ENCODE data around the gene NADK.
"Not testable (repeated sequence)": the region's sequence is repeated elsewhere in the genome, so short reads cannot be mapped to it uniquely, and the experiment has no call there.

NADK gene

DNA sequence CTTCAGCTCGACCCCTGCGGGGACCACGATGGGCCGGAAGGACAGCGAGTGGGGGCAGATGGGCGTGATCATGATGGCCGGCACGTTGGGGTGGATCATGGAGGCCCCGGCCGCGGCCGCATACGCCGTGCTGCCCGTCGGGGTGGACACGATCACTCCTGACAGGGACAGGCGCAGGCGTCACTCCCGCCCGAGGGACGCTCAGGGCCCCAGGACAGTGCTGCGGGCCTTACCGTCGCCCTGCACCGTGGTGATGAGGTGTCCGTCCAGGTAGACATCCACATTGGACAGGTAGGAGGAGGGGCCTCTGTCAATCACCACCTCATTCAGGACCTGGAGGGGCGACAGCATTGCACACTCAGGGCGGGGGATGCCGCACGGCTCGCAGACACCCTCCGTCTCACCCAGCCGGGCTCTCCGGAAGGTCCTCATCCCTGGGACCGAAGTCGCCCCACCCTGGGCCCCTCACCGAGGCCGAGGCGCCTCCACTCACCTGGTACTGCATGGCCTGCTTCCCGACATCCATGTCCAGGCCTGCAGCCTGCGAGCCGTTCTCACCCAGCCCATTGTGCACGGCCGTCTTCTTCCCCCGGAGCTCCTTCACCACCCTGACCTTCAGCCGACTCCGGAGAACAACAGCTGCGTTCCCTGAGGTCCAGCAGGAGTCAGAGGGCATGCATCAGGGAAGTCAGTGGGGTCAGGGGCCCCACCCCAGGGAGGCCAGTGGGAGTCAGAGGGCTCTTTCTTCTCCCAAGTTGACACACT lies 24.0 kb downstream of the NADK start:
- no peak overlapping the region for H3K4me3 ChIP-seq (ENCODE audit: control insufficient read depth, low read depth, low read length)
- TF ChIP-seq, protein P1, sequence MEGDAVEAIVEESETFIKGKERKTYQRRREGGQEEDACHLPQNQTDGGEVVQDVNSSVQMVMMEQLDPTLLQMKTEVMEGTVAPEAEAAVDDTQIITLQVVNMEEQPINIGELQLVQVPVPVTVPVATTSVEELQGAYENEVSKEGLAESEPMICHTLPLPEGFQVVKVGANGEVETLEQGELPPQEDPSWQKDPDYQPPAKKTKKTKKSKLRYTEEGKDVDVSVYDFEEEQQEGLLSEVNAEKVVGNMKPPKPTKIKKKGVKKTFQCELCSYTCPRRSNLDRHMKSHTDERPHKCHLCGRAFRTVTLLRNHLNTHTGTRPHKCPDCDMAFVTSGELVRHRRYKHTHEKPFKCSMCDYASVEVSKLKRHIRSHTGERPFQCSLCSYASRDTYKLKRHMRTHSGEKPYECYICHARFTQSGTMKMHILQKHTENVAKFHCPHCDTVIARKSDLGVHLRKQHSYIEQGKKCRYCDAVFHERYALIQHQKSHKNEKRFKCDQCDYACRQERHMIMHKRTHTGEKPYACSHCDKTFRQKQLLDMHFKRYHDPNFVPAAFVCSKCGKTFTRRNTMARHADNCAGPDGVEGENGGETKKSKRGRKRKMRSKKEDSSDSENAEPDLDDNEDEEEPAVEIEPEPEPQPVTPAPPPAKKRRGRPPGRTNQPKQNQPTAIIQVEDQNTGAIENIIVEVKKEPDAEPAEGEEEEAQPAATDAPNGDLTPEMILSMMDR (conservative IDR thresholded peaks at IDR 0.05; ENCODE audit: control insufficient read depth, insufficient read depth, low read depth, low read length): no peak
- no peak for DNase-seq (ENCODE audit: low read depth)

DNA sequence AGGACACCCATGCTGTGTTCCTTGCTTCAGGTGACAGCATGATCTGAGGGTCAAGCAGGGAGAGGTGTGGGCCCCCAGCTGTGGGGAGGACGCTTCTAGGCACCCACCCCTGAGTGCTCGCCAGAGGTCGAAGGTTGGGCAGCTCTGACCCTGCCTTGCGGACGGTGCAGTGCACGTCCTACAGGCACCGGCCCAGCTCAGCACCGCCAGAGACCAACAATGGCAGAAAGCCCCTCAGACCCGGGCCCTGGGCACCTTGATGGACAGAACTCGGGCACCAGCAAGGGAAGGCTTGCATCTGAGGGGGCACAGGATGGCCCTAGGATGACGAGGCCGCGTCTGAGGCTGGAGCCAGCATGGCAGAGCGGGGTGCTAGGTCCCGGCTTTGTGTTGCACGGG lies 24.7 kb downstream of the NADK start:
- TF ChIP-seq, protein P1 (conservative IDR thresholded peaks at IDR 0.05; ENCODE audit: control insufficient read depth, insufficient read depth, low read depth, low read length): no peak
- no peak for DNase-seq (ENCODE audit: low read depth)
- no peak overlapping the region for H3K4me3 ChIP-seq (ENCODE audit: control insufficient read depth, low read depth, low read length)

DNA sequence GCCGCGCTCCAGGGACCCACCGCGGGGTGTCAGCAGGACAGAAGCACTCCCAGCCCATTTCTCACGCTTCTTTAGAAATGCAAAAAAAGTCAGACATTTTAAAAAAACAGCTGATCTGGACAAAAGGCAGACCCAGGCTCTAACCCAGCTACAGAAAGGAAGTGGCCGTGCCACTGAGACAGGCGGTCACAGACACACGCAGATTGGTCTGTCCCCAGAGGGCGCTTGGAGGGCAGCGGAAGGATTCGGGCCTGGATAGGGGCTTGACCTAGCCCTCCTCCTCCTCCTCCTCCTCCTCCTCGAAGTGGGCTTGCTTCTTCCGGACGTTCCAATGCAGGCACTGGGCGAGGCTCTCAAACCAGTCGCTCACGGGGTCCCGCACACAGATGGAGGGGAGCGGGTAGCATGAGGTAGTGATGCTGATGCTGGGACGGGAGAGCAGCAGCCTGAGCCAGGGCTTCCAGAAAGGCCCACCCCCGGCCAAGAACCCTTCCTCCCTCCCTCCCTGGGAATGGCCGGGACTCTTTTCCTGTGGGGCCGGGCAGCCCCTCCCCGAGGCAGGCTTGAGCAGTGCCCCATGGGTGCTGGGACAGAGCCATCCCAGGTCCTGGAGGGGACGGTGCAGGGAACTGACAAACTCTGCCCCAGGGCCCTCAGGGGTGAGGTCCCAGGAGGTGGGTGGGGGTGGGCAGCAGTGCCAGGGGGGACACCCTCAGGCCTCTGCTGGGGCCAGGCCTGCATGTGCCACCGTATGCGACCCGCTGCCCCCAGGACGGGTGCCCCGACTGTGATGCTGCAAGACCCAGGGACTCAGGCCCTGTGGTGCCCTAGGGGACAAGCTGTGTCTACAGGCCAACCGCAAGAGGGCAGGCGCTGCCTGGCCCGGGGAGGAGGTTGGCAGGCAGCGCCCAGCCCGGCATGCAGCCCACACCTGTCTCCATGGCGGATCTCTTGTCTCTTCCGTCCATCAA lies 25.3 kb downstream of the NADK start:
- TF ChIP-seq, protein P1 (conservative IDR thresholded peaks at IDR 0.05; ENCODE audit: control insufficient read depth, insufficient read depth, low read depth, low read length): no peak
- no peak overlapping the region for H3K4me3 ChIP-seq (ENCODE audit: control insufficient read depth, low read depth, low read length)

DNA sequence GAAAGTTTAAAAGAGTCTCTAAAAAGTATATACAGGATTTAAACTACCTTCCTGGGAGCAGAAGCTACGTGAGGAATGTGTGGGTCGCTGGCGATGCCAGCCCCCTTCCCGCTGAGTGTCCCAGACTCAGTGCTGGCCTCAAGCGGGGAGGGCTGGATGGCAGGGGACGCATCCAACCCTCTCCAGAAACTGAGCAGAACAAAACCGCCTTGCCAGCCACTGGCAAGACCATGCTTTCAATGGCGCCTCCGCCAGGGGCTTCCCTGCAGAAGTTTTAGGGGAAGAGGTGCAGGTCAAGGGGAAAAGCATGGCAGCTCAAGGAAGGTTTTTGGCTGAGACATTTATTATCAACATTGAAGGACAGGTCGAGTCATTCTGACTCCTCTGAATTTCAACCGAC lies 26.1 kb downstream of the NADK start:
- DNase-seq (ENCODE audit: low read depth): no peak
- TF ChIP-seq, protein P1 (conservative IDR thresholded peaks at IDR 0.05; ENCODE audit: control insufficient read depth, insufficient read depth, low read depth, low read length): no peak
- no peak overlapping the region for H3K4me3 ChIP-seq (ENCODE audit: control insufficient read depth, low read depth, low read length)

More for the DNA sequence above, 25.3 kb downstream of the NADK start:
- DNase-seq (ENCODE audit: low read depth): no peak

DNA sequence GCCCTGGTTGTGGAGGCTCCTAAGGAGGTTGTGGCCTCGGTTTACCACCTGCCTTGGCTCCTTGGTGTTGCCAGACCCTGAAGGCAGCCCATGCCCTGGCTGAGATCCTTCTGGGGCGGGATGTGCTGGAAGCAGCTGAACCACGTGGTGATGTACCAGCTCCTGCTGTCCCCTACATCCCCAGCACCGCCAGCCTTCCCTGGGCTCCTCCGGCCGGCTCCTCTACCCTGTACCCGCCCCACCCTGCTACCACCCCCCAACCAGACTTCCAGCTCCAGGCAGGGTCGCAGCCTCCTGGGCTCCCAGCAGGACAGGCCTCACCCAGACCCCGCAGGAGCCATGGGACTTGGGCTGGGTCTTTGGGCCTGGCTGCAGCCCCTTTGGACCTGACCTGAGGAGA lies 28.3 kb downstream of the NADK start:
- not testable (repeated sequence) for DNase-seq (ENCODE audit: low read depth)

DNA sequence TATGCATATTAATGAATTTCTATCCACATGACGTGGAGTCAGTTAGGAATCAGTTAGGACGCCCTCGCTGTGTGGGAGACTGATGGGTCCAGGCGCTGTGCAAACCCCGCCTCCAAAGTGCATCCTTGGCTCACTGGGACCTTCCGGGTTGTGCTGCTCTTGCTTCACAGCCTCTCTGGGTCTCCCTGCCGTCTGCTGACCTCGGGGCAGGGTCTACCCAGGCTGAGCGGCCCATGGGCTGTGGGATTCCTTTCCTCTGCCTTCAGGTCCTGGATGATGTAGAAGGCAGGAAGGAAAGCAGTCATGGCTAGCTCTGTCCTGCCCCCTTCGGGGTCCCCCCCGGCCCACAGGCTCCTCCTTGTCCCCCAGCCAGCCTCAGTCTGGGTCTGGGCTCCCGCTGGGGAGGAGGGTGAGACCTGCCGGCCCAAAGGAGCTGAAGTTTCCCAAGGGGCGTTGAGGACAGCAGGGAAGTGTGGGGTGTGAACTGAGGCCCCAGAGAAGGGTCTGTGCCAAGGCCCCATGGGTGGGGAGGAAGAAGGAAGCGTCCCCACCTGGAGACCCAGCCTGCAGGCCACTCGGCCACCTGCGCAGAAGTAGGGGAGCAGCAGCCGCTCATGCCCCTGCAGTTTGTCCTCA lies 29.5 kb downstream of the NADK start:
- DNase-seq (ENCODE audit: low read depth): peak; percentile 11
- H3K4me3 ChIP-seq (ENCODE audit: control insufficient read depth, low read depth, low read length): no peak overlapping the region
- TF ChIP-seq, protein P1 (conservative IDR thresholded peaks at IDR 0.05; ENCODE audit: control insufficient read depth, insufficient read depth, low read depth, low read length): no peak

More for the DNA sequence above, 28.3 kb downstream of the NADK start:
- not testable (repeated sequence) for H3K4me3 ChIP-seq (ENCODE audit: control insufficient read depth, low read depth, low read length)

DNA sequence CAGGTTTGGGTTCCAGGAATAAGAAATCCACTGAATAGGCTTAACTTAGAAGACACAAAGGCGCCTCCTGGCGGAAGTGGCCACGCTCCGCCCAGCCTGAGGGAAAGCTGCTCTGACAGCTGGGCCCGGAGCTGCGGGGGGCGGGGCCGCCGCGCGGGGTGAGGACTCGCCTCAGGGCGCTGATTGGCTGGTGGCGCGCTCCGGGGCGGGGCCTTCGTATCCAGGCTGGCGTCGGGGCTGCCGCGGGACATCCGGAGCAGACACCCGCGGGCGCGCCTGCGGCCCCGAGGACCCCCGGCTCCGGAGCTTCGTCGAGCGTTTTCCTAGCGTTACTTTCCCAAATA lies 31.7 kb downstream of the NADK start:
- H3K4me3 ChIP-seq (ENCODE audit: control insufficient read depth, low read depth, low read length); DNase-seq (ENCODE audit: low read depth): not testable (repeated sequence)

DNA sequence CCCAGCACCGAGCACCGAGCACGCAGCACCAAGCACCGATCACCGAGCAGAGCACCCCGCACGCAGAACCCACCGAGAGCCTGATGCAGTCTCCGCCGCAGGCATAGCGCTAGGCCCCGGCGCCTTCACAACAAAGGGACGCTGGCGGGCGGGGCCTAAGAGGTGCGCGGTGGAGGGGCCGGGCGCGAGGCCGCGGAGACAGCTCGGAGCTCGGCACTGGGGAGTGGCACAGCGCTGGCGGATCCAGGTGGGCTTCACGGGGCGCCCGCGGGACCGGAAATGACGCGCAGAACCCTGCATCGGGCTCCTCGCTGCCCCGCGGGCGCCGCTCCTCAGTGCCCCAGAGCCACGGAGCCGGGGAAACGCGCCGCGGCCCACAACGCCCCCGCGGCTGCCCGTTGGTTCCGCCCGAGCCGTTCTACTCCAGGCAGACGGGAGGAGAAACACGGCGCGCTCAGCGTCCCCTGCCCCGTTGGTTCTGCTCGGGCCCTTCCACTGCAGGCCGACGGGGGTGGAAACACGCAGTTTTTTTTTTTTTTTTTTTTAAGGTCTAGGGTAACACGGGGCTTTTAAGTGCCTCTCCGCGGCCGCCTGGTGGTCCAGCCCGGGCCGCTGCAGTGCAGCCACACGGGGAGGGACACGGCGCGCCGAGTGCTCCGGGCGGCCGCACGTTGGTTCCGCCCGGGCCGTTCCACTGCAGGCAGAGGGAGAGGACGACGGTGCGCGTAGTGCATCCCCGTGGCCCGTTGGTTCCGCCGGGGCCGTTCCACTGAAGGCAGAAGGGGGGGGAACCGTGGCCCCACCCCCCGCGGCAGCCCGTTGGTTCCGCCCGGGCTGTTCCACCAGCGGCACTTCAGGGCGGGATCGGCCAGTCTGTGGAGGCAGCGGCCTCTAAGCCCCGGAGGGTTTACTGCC lies 32.4 kb downstream of the NADK start:
- H3K4me3 ChIP-seq (ENCODE audit: control insufficient read depth, low read depth, low read length): peak overlapping the region; percentile 21
- DNase-seq (ENCODE audit: low read depth): peak; percentile 60

DNA sequence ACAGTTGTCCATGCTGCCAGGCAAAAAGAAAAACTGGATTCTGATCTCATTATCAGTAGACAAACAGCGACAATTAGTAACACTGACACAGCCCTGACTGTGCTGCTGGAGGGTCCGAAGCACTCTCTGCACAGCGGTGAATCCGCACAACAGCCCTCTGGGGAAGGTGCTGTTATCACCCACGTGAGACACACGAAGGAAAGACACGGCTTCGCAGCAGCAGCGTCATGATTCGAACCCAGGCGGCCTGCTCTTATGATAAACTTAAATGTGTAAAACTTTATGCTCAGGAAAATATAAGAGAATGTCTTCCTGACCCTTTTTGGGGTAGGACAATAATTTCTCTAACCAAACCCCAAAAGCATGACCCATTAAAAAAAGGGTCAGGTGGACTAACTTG lies 35.7 kb downstream of the NADK start:
- not testable (repeated sequence) for DNase-seq (ENCODE audit: low read depth); H3K4me3 ChIP-seq (ENCODE audit: control insufficient read depth, low read depth, low read length)

DNA sequence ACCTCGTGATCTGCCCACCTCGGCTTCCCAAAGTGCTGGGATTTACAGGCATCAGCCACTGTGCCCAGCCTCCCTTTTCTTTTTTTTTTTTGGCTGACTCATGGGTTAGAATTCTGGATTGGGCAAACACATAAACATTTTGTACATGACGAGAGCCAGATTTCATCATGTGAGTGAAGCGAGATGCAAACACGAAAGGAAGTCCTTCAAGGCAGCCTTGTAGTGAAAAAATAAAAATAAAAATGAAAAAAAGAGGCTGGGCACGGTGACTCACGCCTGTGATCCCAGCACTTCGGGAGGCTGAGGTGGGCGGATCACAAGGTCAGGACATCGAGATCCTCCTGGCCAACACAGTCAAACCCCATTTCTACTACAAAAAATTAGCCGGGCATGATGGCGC lies 37.3 kb downstream of the NADK start:
- H3K4me3 ChIP-seq (ENCODE audit: control insufficient read depth, low read depth, low read length): not testable (repeated sequence)
- DNase-seq (ENCODE audit: low read depth): peak; percentile 99
